MM.1S (cell line): ENCODE measurements around the gene MITF.

Source experiments
- DNase-seq: peaks from one replicate; pipeline ENCODE4 v3.0.0-alpha.2; 2015
- H2AFZ ChIP-seq: fragments of 300-600 bp; sonication (generic); 2 replicates; pipeline ENCODE4 v1.6.0; 2016; ENCODE audit warnings: antibody characterized with exemption, low read length
- H3F3A ChIP-seq: fragments of 300-600 bp; sonication (generic); 2 replicates; pipeline ENCODE4 v1.6.1; 2016; ENCODE audit warnings: mild to moderate bottlenecking, antibody characterized with exemption, low read length, moderate library complexity, mixed read lengths; ENCODE audit not compliant: insufficient read depth
- H3K27ac ChIP-seq: fragments of 300-600 bp; sonication (generic); 2 replicates; pipeline ENCODE4 v1.5.1; 2016; ENCODE audit warnings: mild to moderate bottlenecking, low read length
- H3K27me3 ChIP-seq: fragments of 300-600 bp; sonication (generic); replicated peaks from 2 replicates; pipeline ENCODE4 v1.6.0; 2016; ENCODE audit warnings: low read length; ENCODE audit not compliant: insufficient read depth
- H3K36me3 ChIP-seq: fragments of 300-600 bp; sonication (generic); replicated peaks from 2 replicates; pipeline ENCODE4 v1.6.1; 2016; ENCODE audit warnings: mild to moderate bottlenecking, low read length, mixed read lengths; ENCODE audit not compliant: insufficient read depth
- H3K4me1 ChIP-seq: fragments of 300-600 bp; sonication (generic); 2 replicates; pipeline ENCODE4 v1.6.1; 2016; ENCODE audit warnings: low read length, mixed read lengths
- H3K4me2 ChIP-seq: fragments of 300-600 bp; sonication (generic); 2 replicates; pipeline ENCODE4 v1.6.0; 2016; ENCODE audit warnings: low read depth, low read length
- H3K4me3 ChIP-seq: fragments of 300-600 bp; sonication (generic); 2 replicates; pipeline ENCODE4 v1.5.1; 2016; ENCODE audit warnings: low read length, mixed read lengths
- H3K79me2 ChIP-seq: fragments of 300-600 bp; sonication (generic); 2 replicates; pipeline ENCODE4 v1.6.1; 2016; ENCODE audit warnings: mixed run types, low read length, mixed read lengths
- H3K9ac ChIP-seq: fragments of 300-600 bp; sonication (generic); 2 replicates; pipeline ENCODE4 v1.6.1; 2016; ENCODE audit warnings: low read length, mixed read lengths
- H3K9me2 ChIP-seq: fragments of 300-600 bp; sonication (generic); replicated peaks from 2 replicates; pipeline ENCODE4 v1.6.1; 2016; ENCODE audit warnings: mild to moderate bottlenecking, low read length, mixed read lengths; ENCODE audit not compliant: insufficient read depth
- H3K9me3 ChIP-seq: fragments of 300-600 bp; sonication (generic); replicated peaks from 2 replicates; pipeline ENCODE4 v1.6.1; 2016; ENCODE audit warnings: mild to moderate bottlenecking, low read length, mixed read lengths; ENCODE audit not compliant: insufficient read depth
- H4K20me1 ChIP-seq: fragments of 300-600 bp; sonication (generic); 2 replicates; pipeline ENCODE4 v1.6.1; 2016; ENCODE audit warnings: mild to moderate bottlenecking, low read length, moderate library complexity, mixed read lengths; ENCODE audit not compliant: insufficient read depth
- CTCF ChIP-seq: fragments of 300-600 bp; sonication (generic); IDR thresholded peaks from 2 replicates; pipeline ENCODE4 v1.5.1; 2016; ENCODE audit warnings: antibody characterized with exemption, low read length, mixed read lengths
- EZH2 ChIP-seq: fragments of 300-600 bp; sonication (generic); optimal IDR thresholded peaks from 2 replicates; pipeline ENCODE3; 2017; ENCODE audit warnings: low read depth, mild to moderate bottlenecking, antibody characterized with exemption, low read length, mixed read lengths
- EZH2phosphoT487 ChIP-seq: fragments of 300-600 bp; sonication (generic); IDR thresholded peaks from 2 replicates; pipeline ENCODE4 v1.6.1; 2018; ENCODE audit warnings: antibody characterized with exemption, low read length

The MITF gene

GRCh38 chr3:69712269-69712668 is 27.0 kb upstream of the MITF start:
- no peak overlapping the region for H3K4me2 ChIP-seq
- no peaks in the 10 kb centered on the region for H4K20me1 ChIP-seq
- H3K79me2 ChIP-seq = no peaks in the 10 kb centered on the region
- no peaks in the 10 kb centered on the region for H3F3A ChIP-seq
- no peaks in the 10 kb centered on the region for H3K4me1 ChIP-seq
- no peak overlapping the region for H3K27ac ChIP-seq
- no peaks in the 10 kb centered on the region for H3K9me2 ChIP-seq
- H2AFZ ChIP-seq = no peak overlapping the region
- no peaks in the 10 kb centered on the region for H3K27me3 ChIP-seq
- DNase-seq = no peak
- H3K9me3 ChIP-seq = no peaks in the 10 kb centered on the region
- H3K4me3 ChIP-seq = no peak overlapping the region
- no peaks in the 10 kb centered on the region for H3K36me3 ChIP-seq
- no peak for TF ChIP-seq EZH2
- TF ChIP-seq CTCF = no peak
- TF ChIP-seq EZH2phosphoT487 = no peak
- H3K9ac ChIP-seq = no peak overlapping the region

GRCh38 chr3:69712933-69713332 is 26.3 kb upstream of the MITF start:
- H3K27me3 ChIP-seq = no peaks in the 10 kb centered on the region
- H3K36me3 ChIP-seq = no peaks in the 10 kb centered on the region
- H3K27ac ChIP-seq = no peak overlapping the region
- no peaks in the 10 kb centered on the region for H4K20me1 ChIP-seq
- no peak overlapping the region for H3K4me2 ChIP-seq
- no peak overlapping the region for H3K9ac ChIP-seq
- H2AFZ ChIP-seq = no peak overlapping the region
- no peak for DNase-seq
- H3K9me3 ChIP-seq = no peaks in the 10 kb centered on the region
- no peak overlapping the region for H3K4me3 ChIP-seq
- no peaks in the 10 kb centered on the region for H3K9me2 ChIP-seq
- TF ChIP-seq CTCF (no peak), EZH2phosphoT487 (no peak), EZH2 (no peak)
- H3K4me1 ChIP-seq = no peaks in the 10 kb centered on the region
- no peaks in the 10 kb centered on the region for H3F3A ChIP-seq
- no peaks in the 10 kb centered on the region for H3K79me2 ChIP-seq

- Histone ChIP-seq H2AFZ (no peak overlapping the region), H3K27ac (no peak overlapping the region), H3F3A (no peaks in the 10 kb centered on the region), H3K4me1 (no peaks in the 10 kb centered on the region), H3K9me2 (no peaks in the 10 kb centered on the region), H3K79me2 (no peaks in the 10 kb centered on the region), H4K20me1 (no peaks in the 10 kb centered on the region), H3K36me3 (no peaks in the 10 kb centered on the region), H3K4me3 (no peak overlapping the region), H3K4me2 (no peak overlapping the region), H3K9me3 (no peaks in the 10 kb centered on the region), H3K9ac (no peak overlapping the region), H3K27me3 (no peaks in the 10 kb centered on the region)
- TF ChIP-seq EZH2phosphoT487 (no peak), EZH2 (no peak), CTCF (no peak)
- no peak for DNase-seq
These were observed 24.1 kb upstream of the MITF start for GRCh38 chr3:69715204-69715603.
